KG1 (cell line): ENCODE results near the gene CASP3.
"Not testable (repeated sequence)": the region's sequence is repeated elsewhere in the genome, so short reads cannot be mapped to it uniquely, and the experiment has no call there.

Experiments used
- DNase-seq: peaks from one replicate; lab custom pipeline; 2025; lab: John Stamatoyannopoulos, UW

The CASP3 gene

DNA sequence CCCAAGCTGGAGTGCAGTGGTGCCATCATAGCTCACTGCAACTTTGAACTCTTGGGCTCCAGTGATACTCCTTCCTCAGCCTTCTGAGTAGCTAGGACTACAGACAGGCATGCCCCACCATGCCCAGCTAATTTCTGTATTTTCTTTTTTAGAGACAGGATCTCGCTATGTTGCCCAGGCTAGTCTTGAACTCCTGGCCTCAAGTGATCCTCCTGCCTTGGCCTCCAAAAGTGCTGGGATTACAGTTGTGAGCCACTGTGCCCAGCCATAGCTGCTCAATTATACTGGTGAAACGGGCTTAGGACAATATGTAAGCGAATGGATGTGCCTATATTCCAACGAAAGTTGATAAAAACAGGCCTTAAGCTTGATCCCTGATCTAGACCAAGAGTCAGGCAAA, 13.1 kb downstream of the CASP3 start:
- no peak for DNase-seq

DNA sequence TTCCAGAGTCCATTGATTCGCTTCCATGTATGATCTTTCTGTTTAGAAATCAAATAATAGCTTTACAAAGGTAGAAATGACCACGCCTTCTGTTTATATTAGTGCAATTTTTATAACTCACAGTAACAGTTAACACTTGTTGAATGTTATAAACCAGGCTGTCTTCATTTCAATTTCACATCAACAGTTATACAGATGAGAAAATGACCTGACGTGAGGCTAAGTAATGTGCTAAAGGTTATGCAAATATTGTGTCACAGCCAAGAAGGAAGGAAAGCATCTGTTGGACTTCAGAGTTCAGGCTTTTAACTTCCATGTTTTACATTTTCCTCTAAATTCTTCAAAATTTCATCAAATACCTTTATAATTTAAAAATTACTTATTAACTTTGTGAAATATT, 13.9 kb downstream of the CASP3 start:
- no peak for DNase-seq

- no peak for DNase-seq
Observed at GRCh38 chr4:184632842-184633241, 16.4 kb downstream of the CASP3 start.

- no peak for DNase-seq
Observed at GRCh38 chr4:184628103-184628502, 21.1 kb downstream of the CASP3 start.

DNA sequence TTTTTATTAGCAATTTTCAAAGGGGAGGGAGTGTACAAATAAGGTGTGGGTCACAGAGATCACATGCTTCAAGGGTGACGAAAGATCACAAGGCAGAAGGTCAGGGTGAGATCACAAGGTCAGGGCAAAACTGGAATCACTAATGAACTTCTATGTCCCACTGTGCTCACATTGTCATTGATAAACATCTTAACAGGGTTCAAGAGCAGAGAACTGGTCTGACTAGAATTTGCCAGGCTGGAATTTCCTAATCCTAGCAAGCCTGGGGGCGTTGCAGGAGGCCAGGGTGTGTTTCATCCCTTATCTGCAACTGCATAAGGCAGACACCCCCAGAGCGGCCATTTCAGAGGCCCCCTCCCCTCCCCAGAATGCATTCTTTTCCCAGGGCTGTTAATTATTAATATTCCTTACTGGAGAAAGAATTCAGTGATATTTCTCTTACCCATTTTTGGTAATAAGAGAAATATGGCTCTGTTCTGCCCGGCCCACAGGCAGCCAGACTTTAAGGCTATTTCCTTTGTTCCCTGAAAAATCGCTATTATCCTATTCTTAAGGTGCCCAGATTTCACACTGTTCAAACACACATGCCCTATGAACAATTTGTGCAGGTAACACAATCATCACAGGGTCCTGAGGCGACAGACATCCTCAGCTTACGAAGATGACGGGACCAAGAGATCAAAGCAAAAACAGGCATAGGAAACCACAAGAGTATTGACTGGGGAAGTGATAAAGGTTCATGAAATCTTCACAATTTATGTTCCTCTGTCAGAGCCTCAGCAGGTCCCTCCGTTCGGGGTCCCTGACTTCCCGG, 23.3 kb downstream of the CASP3 start:
- DNase-seq = not testable (repeated sequence)

GRCh38 chr4:184624972-184625554, 24.2 kb downstream of the CASP3 start:
- no peak for DNase-seq

- DNase-seq = not testable (repeated sequence)
Observed at GRCh38 chr4:184624504-184624903, 24.7 kb downstream of the CASP3 start.

DNA sequence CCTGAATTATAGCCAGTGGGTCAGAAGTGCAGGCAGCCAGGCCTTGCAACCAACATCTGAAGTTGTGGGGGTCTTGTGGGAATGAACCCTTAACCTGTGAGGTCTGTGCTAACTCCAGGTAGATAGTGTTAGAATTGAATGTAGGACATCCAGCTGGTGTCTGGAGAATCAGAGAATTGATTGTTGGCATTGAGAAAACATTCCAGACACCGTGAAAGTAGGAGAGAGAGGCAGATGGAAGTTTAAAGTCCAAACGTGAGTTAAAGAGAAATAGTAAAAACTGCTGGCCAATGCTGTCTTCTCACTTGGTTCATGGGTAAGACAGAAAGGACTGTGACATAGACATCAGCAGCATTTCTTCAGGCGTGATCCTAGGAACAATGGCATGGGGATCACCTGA, 27.7 kb downstream of the CASP3 start:
- no peak for DNase-seq

- no peak for DNase-seq
Observed at GRCh38 chr4:184620212-184620867, 28.9 kb downstream of the CASP3 start.

- no peak for DNase-seq
Observed at GRCh38 chr4:184617600-184618196, 31.5 kb downstream of the CASP3 start.

DNA sequence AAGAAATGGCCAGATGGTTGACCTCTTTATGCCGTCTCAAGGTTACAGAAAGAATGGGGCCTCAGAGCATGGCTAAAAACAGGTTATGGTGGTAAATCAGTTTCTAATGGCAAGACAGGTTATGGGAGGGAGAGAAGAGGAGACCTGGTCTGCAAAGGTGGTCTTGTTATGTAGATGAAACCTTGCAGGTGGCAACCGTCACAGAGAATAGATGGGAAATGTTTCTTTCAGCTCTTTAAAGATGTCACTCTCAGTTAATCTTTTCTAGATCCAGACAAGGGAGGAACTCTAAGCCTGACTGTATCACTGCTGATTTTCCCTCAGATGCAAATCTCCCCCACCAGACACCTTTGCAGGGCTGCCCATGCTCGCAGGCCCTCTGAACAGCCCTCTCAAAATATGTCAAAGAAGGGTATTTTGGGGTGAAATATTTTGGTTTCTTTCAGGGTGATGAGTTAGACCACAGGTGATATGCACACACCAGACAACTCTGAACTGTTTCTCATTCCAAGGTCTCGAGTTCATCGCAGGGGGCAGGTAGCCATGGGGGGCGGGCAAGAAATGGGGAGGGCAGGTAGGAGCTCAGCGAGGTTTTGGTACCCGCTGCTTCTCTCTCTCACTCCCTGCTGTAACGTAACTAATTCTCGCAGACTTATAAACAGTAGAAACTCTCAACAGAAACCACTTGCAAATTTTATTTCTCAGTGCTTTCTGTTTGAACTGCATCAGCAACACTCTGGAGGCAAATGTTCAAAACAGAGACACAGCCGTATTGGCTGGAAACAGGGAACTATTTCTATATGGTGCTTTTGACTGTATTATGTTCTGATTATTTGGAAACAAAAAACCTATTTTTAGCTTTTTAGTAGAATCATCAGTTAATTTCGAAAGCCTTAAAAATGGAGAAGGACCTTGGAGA, 32.4 kb downstream of the CASP3 start:
- no peak for DNase-seq

DNA sequence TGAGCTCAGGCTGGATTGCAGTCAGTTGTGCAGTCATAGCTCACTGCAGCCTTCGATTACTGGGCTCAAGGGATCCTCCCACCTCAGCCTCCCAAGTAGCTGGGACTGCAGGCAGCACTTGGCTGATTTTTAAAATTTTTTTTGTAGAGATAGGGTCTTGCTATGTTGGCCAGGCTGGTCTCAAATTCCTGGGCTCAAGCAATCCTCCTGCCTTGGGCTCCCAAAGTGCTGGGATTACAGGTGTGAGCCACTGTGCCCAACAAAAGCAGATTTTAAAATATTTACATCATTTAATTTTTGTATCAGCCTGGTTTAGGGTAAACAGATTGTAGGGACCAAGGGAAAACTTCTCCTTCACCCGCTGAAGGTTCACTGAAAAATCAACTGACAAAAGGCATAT, 33.1 kb downstream of the CASP3 start:
- not testable (repeated sequence) for DNase-seq

- no peak for DNase-seq
Observed at GRCh38 chr4:184614509-184614908, 34.7 kb downstream of the CASP3 start.

DNA sequence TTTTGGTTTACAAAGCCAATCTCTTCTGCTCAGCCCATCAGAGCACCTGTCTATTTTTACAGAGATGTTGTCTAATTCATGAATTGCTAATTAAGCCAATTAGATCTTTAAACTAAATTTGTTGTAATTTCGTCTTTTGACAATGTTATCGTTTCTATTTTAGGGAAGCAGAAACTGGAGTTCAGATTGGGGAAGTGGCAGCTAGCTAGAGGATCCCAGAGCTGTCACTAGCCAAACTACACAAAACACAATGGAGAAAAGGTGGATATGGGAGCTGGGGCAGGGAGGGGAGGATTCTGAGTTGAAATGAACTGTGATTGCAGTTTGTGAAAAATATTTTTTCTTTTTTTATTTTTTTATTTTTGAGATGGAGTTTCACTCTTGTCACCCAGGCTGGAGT, 35.8 kb downstream of the CASP3 start:
- no peak for DNase-seq

GRCh38 chr4:184612074-184612473, 37.2 kb downstream of the CASP3 start:
- no peak for DNase-seq

- not testable (repeated sequence) for DNase-seq
Observed at GRCh38 chr4:184607429-184607828, 41.8 kb downstream of the CASP3 start.

- not testable (repeated sequence) for DNase-seq
Observed at GRCh38 chr4:184602857-184603256, 46.4 kb downstream of the CASP3 start.

GRCh38 chr4:184600982-184601381, 48.3 kb downstream of the CASP3 start:
- DNase-seq = not testable (repeated sequence)

- no peak for DNase-seq
Observed at GRCh38 chr4:184599492-184600135, 49.6 kb downstream of the CASP3 start.

DNA sequence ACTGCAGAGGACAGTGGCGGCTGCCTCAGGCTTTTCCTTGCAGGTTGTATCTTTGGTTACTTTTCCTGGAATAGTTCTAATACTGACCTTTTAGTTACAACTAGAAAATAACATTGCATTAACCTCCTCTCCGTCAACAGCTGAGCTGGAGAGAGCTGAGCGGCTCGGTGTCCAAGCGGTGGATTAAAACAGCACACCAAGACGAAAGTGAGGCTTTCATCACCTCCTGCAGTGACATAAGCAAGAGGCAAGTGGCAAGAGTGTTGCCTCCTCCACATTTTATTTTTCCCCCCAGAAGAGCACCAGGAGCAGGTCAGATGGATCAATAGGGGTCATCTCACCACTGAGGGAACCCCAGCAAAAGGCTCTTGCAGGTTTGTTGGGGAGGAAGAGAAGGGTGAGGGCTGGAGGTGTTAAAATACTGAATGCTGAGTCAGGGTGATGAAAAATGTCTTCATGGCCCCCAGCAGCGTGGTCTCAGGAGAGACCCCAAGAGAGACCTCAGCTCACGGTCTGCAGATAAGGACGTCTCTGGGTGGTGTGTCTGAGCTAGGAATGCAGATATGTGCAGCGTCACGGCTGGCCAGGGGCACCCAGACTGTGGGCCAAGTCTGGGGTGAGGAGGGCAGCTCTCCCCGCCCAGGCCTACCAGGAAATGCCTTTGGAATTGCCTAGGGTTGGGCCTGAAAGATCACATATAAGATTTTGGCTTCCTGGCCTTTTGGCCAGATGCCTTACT, 50.3 kb downstream of the CASP3 start:
- DNase-seq = no peak
